ENCODE measurements around the gene DBN1. TPM values are rescaled to one million over a fixed set of nuclear protein-coding genes. Genes with fewer than 3 reads are reported as not detected.
A peak's percentile ranks its signal among the peaks of the same experiment; 100 is the strongest.

Gene DBN1
- total and polyA plus RNA-seq, 2 of the 8 experiments (the other 6 are each of a cell fraction or from before 2014, with no cell fraction given): 168 to 333 TPM

GRCh38 chr5:177493795-177494345 is 20.4 kb upstream of the DBN1 start:
- no peak overlapping the region for H3K4me3 ChIP-seq (ENCODE audit: extremely low read depth in 1 of 4, insufficient read depth in 2 of 4, low read depth in 3 of 4, low read length in 4 of 4)
- H2AFZ ChIP-seq (ENCODE audit: low read length): no peak overlapping the region
- H3K18ac ChIP-seq (ENCODE audit: extremely low read depth, low read length): no peak overlapping the region
- peaks cover 2 to 9% (median 7%) of the 10 kb centered on the region in 4 experiments; a peak in 6 of 7 replicates for H3K27me3 ChIP-seq (replicated peaks in 1 of 4; ENCODE audit: control insufficient read depth in 3 of 4, extremely low read depth in 1 of 4, insufficient read depth in 3 of 4, low read length in 3 of 4)
- peaks cover 10% of the 10 kb centered on the region for H3K23me2 ChIP-seq (ENCODE audit: low read depth, low read length)
- H4K20me1 ChIP-seq (replicated peaks in 1 of 2; ENCODE audit: control insufficient read depth in 1 of 2, insufficient read depth in 2 of 2, low read length in 2 of 2): peaks cover 3 to 10% of the 10 kb centered on the region in 2 experiments
- WGBS, 2 experiments (ENCODE audit: extremely low coverage in 1 of 2, insufficient coverage in 1 of 2, insufficient read length in 1 of 2, insufficient replicate concordance in 2 of 2, low coverage in 1 of 2, low lambda C conversion rate in 2 of 2, missing lambda C conversion rate in 1 of 2): 90% methylated on average over 5 of the region's 5 CpGs; no CpG with 5 or more reads in 1 of the 2 experiments
- H4K91ac ChIP-seq (replicated peaks; ENCODE audit: insufficient read length, low read length): no peak overlapping the region
- no peak overlapping the region for H3K9ac ChIP-seq (replicated peaks in 1 of 4; ENCODE audit: extremely low read depth in 1 of 4, low read depth in 3 of 4, low read length in 3 of 4)
- no peak for FAIRE-seq
- POLR2A ChIA-PET (ENCODE audit: partially characterized antibody): interaction anchor here (1.2 to 67.5 kb wide), 6 partner anchors 14 to 92 kb away, joined by 4 to 3349 read pairs (median 30); partner anchors contain the start of genes DBN1, DDX41, DOK3 and PDLIM7
- CTCF ChIA-PET (ENCODE audit: partially characterized antibody): interaction anchor here (0.7 to 12.7 kb wide), 9 partner anchors 9 to 113 kb away, joined by 3 to 306 read pairs (median 32); partner anchors contain the start of genes DDX41, DOK3 and PDLIM7
- H3K79me2 ChIP-seq (ENCODE audit: control insufficient read depth in 1 of 2, insufficient read depth in 2 of 2, low read length in 2 of 2): peaks cover 0 to 8% of the 10 kb centered on the region in 2 experiments; a peak in 1 of 4 replicates
- no peak overlapping the region for H3K14ac ChIP-seq (ENCODE audit: insufficient read length)
- peak overlapping the region; percentile 30; the same call in 1 of the 2 replicates for H3K27ac ChIP-seq (ENCODE audit: low read depth, low read length)
- H3K4me2 ChIP-seq (ENCODE audit: insufficient read depth in 1 of 2, low read depth in 2 of 2, low read length in 2 of 2): no peak overlapping the region
- no peak for DNase-seq (ENCODE audit: low read depth in 1 of 2, low spot score in 2 of 2)
- no peak overlapping the region for H3K56ac ChIP-seq (replicated peaks; ENCODE audit: insufficient read length, low read depth, low read length)
- H3K79me1 ChIP-seq (ENCODE audit: low read depth, low read length): peaks cover 4% of the 10 kb centered on the region; the same call in 1 of the 2 replicates
- no peak overlapping the region for H4K5ac ChIP-seq (ENCODE audit: insufficient read length, low read depth, low read length)
- no peak overlapping the region for H2BK15ac ChIP-seq (ENCODE audit: low read length)
- H3K23ac ChIP-seq (ENCODE audit: insufficient read length): no peak overlapping the region
- no peak overlapping the region; the same call in 1 of the 2 replicates for H2BK5ac ChIP-seq (ENCODE audit: low read depth, low read length)
- no peak overlapping the region for H2BK12ac ChIP-seq (ENCODE audit: low read depth, low read length)
- no peak overlapping the region for H2BK120ac ChIP-seq (replicated peaks; ENCODE audit: low read depth, low read length)
- H3K4ac ChIP-seq (replicated peaks; ENCODE audit: insufficient read length, low read depth, low read length): no peak overlapping the region
- H3K9me3 ChIP-seq (ENCODE audit: insufficient read depth in 2 of 2, low read depth in 1 of 2, low read length in 1 of 2): no peaks in the 10 kb centered on the region
- no peak overlapping the region for H4K8ac ChIP-seq (ENCODE audit: extremely low read depth, insufficient read depth, low read length)
- H3K36me3 ChIP-seq (ENCODE audit: control insufficient read depth in 2 of 4, insufficient read depth in 4 of 4, low read length in 3 of 4): peaks cover 15 to 27% (median 21%) of the 10 kb centered on the region in 4 experiments
- peaks cover 0 to 30% (median 27%) of the 10 kb centered on the region in 4 experiments; a peak in 6 of 7 replicates for H3K4me1 ChIP-seq (replicated peaks in 1 of 4; ENCODE audit: control insufficient read depth in 3 of 4, insufficient read depth in 4 of 4, low read length in 3 of 4)
- H2AK5ac ChIP-seq (ENCODE audit: low read depth, low read length): no peak overlapping the region
- H2BK20ac ChIP-seq (ENCODE audit: low read length): no peak overlapping the region
- TF ChIP-seq RAD21 (IDR thresholded peaks at IDR 0.05 in 1 of 2, conservative IDR thresholded peaks at IDR 0.05 in 1 of 2; ENCODE audit: low read depth in 2 of 2, low read length in 2 of 2): no peak
- TF ChIP-seq SIRT6 (IDR thresholded peaks at IDR 0.05; ENCODE audit: low read length): no peak
- TF ChIP-seq POLR2AphosphoS5 (IDR thresholded peaks at IDR 0.05; ENCODE audit: low read depth, low read length): peak; percentile 62; the same call in 1 of the 2 replicates
- no peak for TF ChIP-seq EP300 (IDR thresholded peaks at IDR 0.05; ENCODE audit: borderline replicate concordance in 1 of 2, low read depth in 2 of 2, low read length in 2 of 2)
- TF ChIP-seq POLR2A (IDR thresholded peaks at IDR 0.05; ENCODE audit: control extremely low read depth in 1 of 2, low read depth in 2 of 2, low read length in 2 of 2): peak in 1 of 2 experiments; percentile 1; a peak in 1 of 3 replicates
